Mesenchymal stem cell (in vitro differentiated cells and primary cell): Measurements from ENCODE around the gene USP8.

Experiments
- DNase-seq: peaks from one replicate; pipeline ENCODE4 v3.0.0-alpha.2; 2013
- H2AFZ ChIP-seq: one replicate; pipeline ENCODE4 v1.6.1; 2013; ENCODE audit warnings: low read depth, mild to moderate bottlenecking, control low read depth, inconsistent platforms, low read length, moderate library complexity
- H2AK5ac ChIP-seq: 2 replicates; pipeline ENCODE4 v1.6.1; 2013; ENCODE audit warnings: low read length, moderate library complexity, mild to moderate bottlenecking, inconsistent platforms; ENCODE audit not compliant: severe bottlenecking
- H2BK120ac ChIP-seq: one replicate; pipeline ENCODE4 v1.6.1; 2013; ENCODE audit warnings: low read depth, mild to moderate bottlenecking, inconsistent platforms, low read length, moderate library complexity
- H2BK12ac ChIP-seq, 2 experiments: one replicate each; pipeline ENCODE4 v1.6.1; 2013; ENCODE audit warnings: inconsistent platforms in 2 of 2, low read length in 2 of 2, mild to moderate bottlenecking in 2 of 2, moderate library complexity in 2 of 2, control low read depth in 1 of 2
- H2BK15ac ChIP-seq: one replicate; pipeline ENCODE4 v1.6.1; 2013; ENCODE audit warnings: mild to moderate bottlenecking, low read depth, inconsistent platforms; ENCODE audit not compliant: poor library complexity, severe bottlenecking
- H2BK5ac ChIP-seq: 2 replicates; pipeline ENCODE4 v1.6.1; 2013; ENCODE audit warnings: low read depth, mild to moderate bottlenecking, low read length, control low read depth, inconsistent platforms; ENCODE audit not compliant: poor library complexity, severe bottlenecking
- H3K14ac ChIP-seq, 2 experiments: one replicate each; pipeline ENCODE4 v1.6.1; 2013; ENCODE audit warnings: inconsistent platforms in 2 of 2, low read length in 2 of 2, control low read depth in 1 of 2, mild to moderate bottlenecking in 1 of 2, moderate library complexity in 1 of 2
- H3K18ac ChIP-seq, 2 experiments: one replicate each; pipeline ENCODE4 v1.6.1; 2013; ENCODE audit warnings: inconsistent platforms in 2 of 2, low read length in 2 of 2, control low read depth in 1 of 2, low read depth in 1 of 2, mild to moderate bottlenecking in 1 of 2
- H3K23ac ChIP-seq, 2 experiments: one replicate each; pipeline ENCODE4 v1.6.1; 2013; ENCODE audit warnings: inconsistent platforms in 2 of 2, low read length in 2 of 2, mild to moderate bottlenecking in 2 of 2, moderate library complexity in 2 of 2, control low read depth in 1 of 2
- H3K27ac ChIP-seq: 2 replicates; pipeline ENCODE4 v1.5.1; 2013; ENCODE audit warnings: mild to moderate bottlenecking, moderate library complexity, low read length, control low read depth, inconsistent platforms; ENCODE audit not compliant: poor library complexity, severe bottlenecking
- H3K27me3 ChIP-seq, 2 experiments: 2 replicates each; pipeline versions ENCODE4 v1.6.1 to v1.7.0; 2013; ENCODE audit warnings: low read length in 2 of 2, mild to moderate bottlenecking in 2 of 2, moderate library complexity in 2 of 2, control low read depth in 1 of 2, inconsistent platforms in 1 of 2; ENCODE audit not compliant: control insufficient read depth in 1 of 2, insufficient read depth in 1 of 2
- H3K36me3 ChIP-seq, 2 experiments: 2 replicates each; pipeline versions ENCODE4 v1.6.1 to v1.7.0; 2013; ENCODE audit warnings: low read length in 2 of 2, control low read depth in 1 of 2, inconsistent platforms in 1 of 2, low read depth in 1 of 2, mild to moderate bottlenecking in 1 of 2; ENCODE audit not compliant: insufficient read depth in 2 of 2, control insufficient read depth in 1 of 2
- H3K4ac ChIP-seq, 2 experiments: one replicate each; pipeline ENCODE4 v1.6.1; 2013; ENCODE audit warnings: inconsistent platforms in 2 of 2, low read length in 2 of 2, mild to moderate bottlenecking in 2 of 2, moderate library complexity in 2 of 2, control low read depth in 1 of 2, low read depth in 1 of 2
- H3K4me1 ChIP-seq: 2 replicates; pipeline ENCODE4 v1.6.1; 2013; ENCODE audit warnings: low read depth, low read length, control low read depth; ENCODE audit not compliant: control insufficient read depth, insufficient read depth
- H3K4me2 ChIP-seq: 2 replicates; pipeline ENCODE4 v1.6.1; 2013; ENCODE audit warnings: low read length, mild to moderate bottlenecking, inconsistent platforms; ENCODE audit not compliant: poor library complexity, severe bottlenecking
- H3K4me3 ChIP-seq, 2 experiments: 2 replicates each; pipeline versions ENCODE4 v1.5.1 to v1.7.0; 2013; ENCODE audit warnings: low read length in 2 of 2, mild to moderate bottlenecking in 2 of 2, control low read depth in 1 of 2, low read depth in 1 of 2; ENCODE audit not compliant: insufficient read depth in 1 of 2
- H3K79me1 ChIP-seq: replicated peaks from 2 replicates; pipeline ENCODE4 v1.6.1; 2013; ENCODE audit warnings: mild to moderate bottlenecking, control low read depth, low read length, inconsistent platforms; ENCODE audit not compliant: poor library complexity, severe bottlenecking
- H3K9ac ChIP-seq: 2 replicates; pipeline ENCODE4 v1.7.0; 2013; ENCODE audit warnings: mild to moderate bottlenecking, low read length, moderate library complexity
- H3K9me3 ChIP-seq: 2 replicates; pipeline ENCODE4 v1.7.0; 2013; ENCODE audit warnings: mild to moderate bottlenecking, low read length; ENCODE audit not compliant: control insufficient read depth
- H4K8ac ChIP-seq: one replicate; pipeline ENCODE4 v1.6.1; 2013; ENCODE audit warnings: inconsistent platforms, mild to moderate bottlenecking, low read length, moderate library complexity
- H4K91ac ChIP-seq: one replicate; pipeline ENCODE4 v1.6.1; 2013; ENCODE audit warnings: mild to moderate bottlenecking, low read length, inconsistent platforms
- WGBS: methylation state at CpG from one replicate; pipeline ENCODE4 v1.1.7; 2013; ENCODE audit warnings: mixed read lengths; 5-methylcytosine and 5-hydroxymethylcytosine counted together

USP8 gene

DNA sequence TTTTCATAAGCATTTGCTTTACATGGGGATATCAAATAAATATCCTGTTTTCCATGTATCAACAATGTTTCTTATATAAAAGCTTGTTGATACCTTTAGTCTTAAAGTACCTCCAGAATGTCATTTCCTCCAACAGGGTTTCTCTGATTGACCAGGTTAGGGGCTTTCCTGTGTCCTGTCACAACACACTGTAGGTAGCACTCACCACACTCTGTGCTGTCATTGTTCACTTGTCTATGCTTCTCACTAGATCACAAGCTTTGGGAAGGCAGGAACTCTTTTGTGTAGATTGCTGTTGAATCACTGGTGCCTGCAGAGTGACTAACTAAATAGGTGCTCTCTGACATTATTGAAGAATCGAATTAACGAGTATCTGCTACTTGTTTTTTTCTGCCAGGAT, 72.5 kb downstream of the USP8 start:
- peaks cover 5% of the 10 kb centered on the region for H3K79me1 ChIP-seq
- 100% methylated on average over 2 of the region's 2 CpGs for WGBS
- H3K4me3 ChIP-seq: no peak overlapping the region
- H2AK5ac ChIP-seq: no peak overlapping the region
- H3K18ac ChIP-seq: no peak overlapping the region
- no peak overlapping the region for H3K27ac ChIP-seq
- no peaks in the 10 kb centered on the region for H3K27me3 ChIP-seq
- H3K23ac ChIP-seq: no peak overlapping the region
- no peak overlapping the region for H4K8ac ChIP-seq
- no peak overlapping the region for H3K4me2 ChIP-seq
- no peak overlapping the region for H3K4ac ChIP-seq
- peaks cover 25 to 98% of the 10 kb centered on the region in 2 experiments for H3K36me3 ChIP-seq
- no peak overlapping the region for H2BK15ac ChIP-seq
- no peaks in the 10 kb centered on the region for H3K9me3 ChIP-seq
- H4K91ac ChIP-seq: no peak overlapping the region
- no peak overlapping the region for H3K14ac ChIP-seq
- no peak overlapping the region for H2AFZ ChIP-seq
- H2BK12ac ChIP-seq: no peak overlapping the region
- H2BK5ac ChIP-seq: no peak overlapping the region
- no peak for DNase-seq
- no peaks in the 10 kb centered on the region for H3K4me1 ChIP-seq
- no peak overlapping the region for H2BK120ac ChIP-seq
- no peak overlapping the region for H3K9ac ChIP-seq

DNA sequence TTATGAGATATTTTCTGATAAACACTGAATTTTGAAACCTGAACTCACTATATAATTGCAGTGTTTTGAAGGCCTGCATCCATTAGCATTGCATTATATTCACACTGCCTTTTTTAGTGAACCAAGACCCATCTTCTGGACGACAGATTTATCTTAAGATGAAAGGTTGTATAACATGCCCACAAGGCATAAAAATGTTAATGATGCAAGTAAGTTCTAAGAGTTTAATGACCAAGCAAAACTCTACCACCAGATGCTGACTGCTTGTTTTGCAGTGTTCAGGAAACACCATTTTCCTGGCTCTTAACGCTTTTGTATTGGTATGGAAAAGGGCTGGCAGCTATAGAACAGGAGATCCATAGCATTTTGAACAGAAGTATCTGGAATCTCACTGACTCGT, 76.1 kb downstream of the USP8 start:
- H3K36me3 ChIP-seq: peaks cover 16 to 85% of the 10 kb centered on the region in 2 experiments
- H3K4me2 ChIP-seq: no peak overlapping the region
- no peak overlapping the region for H2BK5ac ChIP-seq
- H3K79me1 ChIP-seq: no peaks in the 10 kb centered on the region
- no peak overlapping the region for H3K27ac ChIP-seq
- H3K9ac ChIP-seq: no peak overlapping the region
- no peaks in the 10 kb centered on the region for H3K27me3 ChIP-seq
- H2BK12ac ChIP-seq: no peak overlapping the region
- H3K4me1 ChIP-seq: no peaks in the 10 kb centered on the region
- H3K9me3 ChIP-seq: no peaks in the 10 kb centered on the region
- no peak overlapping the region for H2AFZ ChIP-seq
- no peak overlapping the region for H3K14ac ChIP-seq
- H4K91ac ChIP-seq: no peak overlapping the region
- 96% methylated on average over 2 of the region's 3 CpGs for WGBS
- no peak overlapping the region for H3K4ac ChIP-seq
- H2AK5ac ChIP-seq: no peak overlapping the region
- H3K18ac ChIP-seq: no peak overlapping the region
- H3K4me3 ChIP-seq: no peak overlapping the region
- no peak overlapping the region for H2BK15ac ChIP-seq
- H2BK120ac ChIP-seq: no peak overlapping the region
- H4K8ac ChIP-seq: no peak overlapping the region
- no peak for DNase-seq
- no peak overlapping the region for H3K23ac ChIP-seq

DNA sequence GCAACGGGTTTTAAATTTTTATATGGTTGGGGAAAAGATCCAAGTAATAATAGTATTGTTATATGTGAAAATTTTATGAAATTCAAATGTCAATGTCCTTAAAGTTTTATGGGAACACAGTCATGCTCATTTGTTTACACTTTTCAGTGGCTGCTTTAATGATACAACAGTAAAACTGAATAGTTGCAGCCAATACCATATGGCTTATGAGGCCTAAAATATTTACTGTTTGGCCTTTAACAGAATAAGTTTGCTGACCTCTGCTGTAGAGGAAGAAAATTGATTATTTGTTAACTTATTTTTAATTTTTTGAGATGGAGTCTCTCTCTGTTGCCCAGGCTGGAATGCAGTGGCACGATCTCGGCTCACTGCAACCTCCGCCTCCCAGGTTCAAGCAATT, 77.6 kb downstream of the USP8 start:
- Histone ChIP-seq H3K18ac (no peak overlapping the region), H4K91ac (no peak overlapping the region), H3K27ac (no peak overlapping the region), H2AFZ (no peak overlapping the region), H2BK5ac (no peak overlapping the region), H4K8ac (no peak overlapping the region), H3K36me3 (peaks cover 14 to 73% of the 10 kb centered on the region in 2 experiments), H3K9ac (no peak overlapping the region), H2AK5ac (no peak overlapping the region), H3K4me1 (peaks cover 3% of the 10 kb centered on the region), H2BK15ac (no peak overlapping the region), H3K79me1 (no peaks in the 10 kb centered on the region), H3K4me2 (no peak overlapping the region), H3K4ac (no peak overlapping the region), H3K4me3 (no peak overlapping the region), H3K9me3 (no peaks in the 10 kb centered on the region), H3K27me3 (no peaks in the 10 kb centered on the region), H2BK120ac (no peak overlapping the region), H3K14ac (no peak overlapping the region), H2BK12ac (no peak overlapping the region), H3K23ac (no peak overlapping the region)
- DNase-seq: no peak
- 97% methylated on average over 4 of the region's 4 CpGs for WGBS

DNA sequence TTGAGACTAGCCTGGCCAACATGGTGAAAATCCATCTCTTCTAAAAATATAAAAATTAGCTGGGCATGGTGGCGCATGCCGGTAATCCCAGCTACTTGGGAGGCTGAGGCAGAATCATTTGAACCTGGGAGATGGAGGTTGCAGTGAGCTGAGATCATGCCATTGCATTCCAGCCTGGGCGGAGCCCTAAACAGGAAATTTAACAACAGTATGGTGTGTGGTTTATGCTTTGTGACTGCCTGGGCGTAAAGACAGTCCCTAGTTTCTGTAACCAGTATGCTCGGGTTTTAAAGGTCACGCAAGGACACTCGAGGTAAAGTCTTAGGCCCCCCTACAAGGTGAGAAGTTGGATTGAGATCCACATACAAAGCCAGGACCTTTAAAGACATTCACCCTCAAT, 78.9 kb downstream of the USP8 start:
- Histone ChIP-seq H4K8ac (no peak overlapping the region), H3K14ac (no peak overlapping the region)

More for the DNA sequence above, 78.9 kb downstream of the USP8 start:
- no peak overlapping the region for H2BK5ac ChIP-seq
- H4K91ac ChIP-seq: no peak overlapping the region
- H3K4me1 ChIP-seq: peaks cover 3% of the 10 kb centered on the region
- no peak overlapping the region for H2BK12ac ChIP-seq
- H3K27ac ChIP-seq: no peak overlapping the region
- WGBS: 93% methylated on average over 7 of the region's 7 CpGs
- H3K79me1 ChIP-seq: no peaks in the 10 kb centered on the region
- H2AFZ ChIP-seq: no peak overlapping the region
- no peaks in the 10 kb centered on the region for H3K27me3 ChIP-seq
- no peak overlapping the region for H3K4me2 ChIP-seq
- DNase-seq: no peak
- no peak overlapping the region for H2BK120ac ChIP-seq
- H3K9ac ChIP-seq: no peak overlapping the region
- H3K4ac ChIP-seq: no peak overlapping the region
- no peak overlapping the region for H2BK15ac ChIP-seq
- H3K9me3 ChIP-seq: no peaks in the 10 kb centered on the region
- no peak overlapping the region for H2AK5ac ChIP-seq
- no peak overlapping the region for H3K18ac ChIP-seq
- no peak overlapping the region for H3K23ac ChIP-seq
- H3K36me3 ChIP-seq: peaks cover 14 to 59% of the 10 kb centered on the region in 2 experiments
- no peak overlapping the region for H3K4me3 ChIP-seq
